GM23338 (cell line): ENCODE data around the gene FBXO30. TPM values are rescaled to one million over a fixed set of nuclear protein-coding genes. Genes with fewer than 3 reads are reported as not detected.
A peak's percentile ranks its signal among the peaks of the same experiment; 100 is the strongest.

Source experiments
- ATAC-seq: fragments of 200-7000 bp; cut with Tn5 transposase; 3 replicates; pipeline ENCODE4 v1.9.1; 2020
- DNase-seq: peaks from one replicate; pipeline ENCODE4 v3.0.0-alpha.2; 2015; ENCODE audit warnings: low spot score
- H2AFZ ChIP-seq: fragments of 200-600 bp; sonication (generic); 2 replicates; pipeline ENCODE4 v1.8.0; 2016; ENCODE audit warnings: antibody characterized with exemption, mild to moderate bottlenecking, moderate library complexity
- H3F3A ChIP-seq: fragments of 200-600 bp; sonication (generic); replicated peaks from 2 replicates; pipeline ENCODE4 v1.8.0; 2017; ENCODE audit warnings: antibody characterized with exemption, mixed run types, low read depth
- H3K27ac ChIP-seq: fragments of 200-600 bp; sonication (generic); 2 replicates; pipeline ENCODE4 v1.6.1; 2016; ENCODE audit warnings: low read depth
- H3K27me3 ChIP-seq: fragments of 200-600 bp; sonication (generic); 2 replicates; pipeline ENCODE4 v1.8.0; 2016; ENCODE audit warnings: mild to moderate bottlenecking, mixed run types, moderate library complexity; ENCODE audit not compliant: insufficient read depth
- H3K36me3 ChIP-seq: fragments of 200-600 bp; sonication (generic); 2 replicates; pipeline ENCODE4 v1.8.0; 2016; ENCODE audit warnings: mild to moderate bottlenecking; ENCODE audit not compliant: insufficient read depth
- H3K4me1 ChIP-seq: fragments of 200-600 bp; sonication (generic); 2 replicates; pipeline ENCODE4 v1.8.0; 2016; ENCODE audit warnings: mild to moderate bottlenecking, moderate library complexity; ENCODE audit not compliant: insufficient read depth
- H3K4me2 ChIP-seq: fragments of 200-600 bp; sonication (generic); 2 replicates; pipeline ENCODE4 v1.7.1; 2017; ENCODE audit warnings: mixed run types
- H3K4me3 ChIP-seq: fragments of 200-600 bp; sonication (generic); 2 replicates; pipeline ENCODE4 v1.6.1; 2016; ENCODE audit warnings: mixed run types
- H3K79me2 ChIP-seq: fragments of 200-600 bp; sonication (generic); replicated peaks from 2 replicates; pipeline ENCODE4 v1.8.0; 2017; ENCODE audit warnings: mild to moderate bottlenecking; ENCODE audit not compliant: insufficient read depth
- H3K9me2 ChIP-seq: fragments of 200-600 bp; sonication (generic); 2 replicates; pipeline ENCODE4 v1.8.0; 2017; ENCODE audit not compliant: insufficient read depth
- H4K20me1 ChIP-seq: fragments of 200-600 bp; sonication (generic); replicated peaks from 2 replicates; pipeline ENCODE4 v1.8.0; 2017; ENCODE audit warnings: mild to moderate bottlenecking; ENCODE audit not compliant: insufficient read depth
- H3K27ac Mint-ChIP-seq: 2 replicates; pipeline ENCODE4 v1.8.0; 2020; ENCODE audit warnings: inconsistent platforms, mild to moderate bottlenecking, moderate library complexity, mixed read lengths
- H3K27me3 Mint-ChIP-seq: 3 replicates; pipeline ENCODE4 v1.8.0; 2022; ENCODE audit warnings: low read depth, mild to moderate bottlenecking, moderate library complexity, mixed read lengths, inconsistent platforms; ENCODE audit not compliant: insufficient read depth, poor library complexity
- H3K36me3 Mint-ChIP-seq: 3 replicates; pipeline ENCODE4 v1.8.0; 2021; ENCODE audit warnings: low read depth, mild to moderate bottlenecking, inconsistent platforms, moderate library complexity, mixed read lengths
- H3K4me1 Mint-ChIP-seq: 3 replicates; pipeline ENCODE4 v1.8.0; 2020; ENCODE audit warnings: mild to moderate bottlenecking, inconsistent platforms, mixed read lengths
- H3K4me3 Mint-ChIP-seq: 3 replicates; pipeline ENCODE4 v1.8.0; 2021; ENCODE audit warnings: moderate library complexity, mild to moderate bottlenecking, inconsistent platforms, mixed read lengths
- H3K9me3 Mint-ChIP-seq: 3 replicates; pipeline ENCODE4 v1.8.0; 2020; ENCODE audit warnings: moderate library complexity, mild to moderate bottlenecking, inconsistent platforms, mixed read lengths
- CTCF ChIP-seq, 2 experiments: fragments of 200-600 bp in 1 of 2; sonication (generic) in 1 of 2; conservative IDR thresholded peaks; 2 replicates each; pipeline versions ENCODE4 v1.5.1 to v1.6.1; 2016 to 2017; ENCODE audit warnings: antibody characterized with exemption in 2 of 2, low read depth in 2 of 2, mild to moderate bottlenecking in 2 of 2, moderate library complexity in 1 of 2
- EZH2 ChIP-seq: fragments of 200-600 bp; sonication (generic); IDR thresholded peaks from one replicate; pipeline ENCODE4 v1.8.0; 2017; ENCODE audit warnings: antibody characterized with exemption, mild to moderate bottlenecking, low read depth; ENCODE audit not compliant: unreplicated experiment
- EZH2phosphoT487 ChIP-seq: fragments of 200-600 bp; sonication (generic); IDR thresholded peaks from one replicate; pipeline ENCODE4 v1.8.1; 2018; ENCODE audit warnings: antibody characterized with exemption; ENCODE audit not compliant: unreplicated experiment
- JUNB ChIP-seq: IDR thresholded peaks from one replicate; pipeline ENCODE4 v1.6.1; 2016; ENCODE audit warnings: antibody characterized with exemption; ENCODE audit not compliant: unreplicated experiment
- NANOG ChIP-seq: IDR thresholded peaks from 2 replicates; pipeline ENCODE4 v1.6.1; 2016; ENCODE audit warnings: antibody characterized with exemption, borderline replicate concordance
- POLR2AphosphoS5 ChIP-seq: IDR thresholded peaks from 2 replicates; pipeline ENCODE4 v1.6.1; 2016; ENCODE audit warnings: antibody characterized with exemption, low read depth
- REST ChIP-seq: IDR thresholded peaks from one replicate; pipeline ENCODE4 v1.6.1; 2018; ENCODE audit warnings: antibody characterized with exemption; ENCODE audit not compliant: unreplicated experiment
- STAT1 ChIP-seq: IDR thresholded peaks from one replicate; pipeline ENCODE4 v1.6.1; 2016; ENCODE audit warnings: antibody characterized with exemption; ENCODE audit not compliant: unreplicated experiment
- ZNF114 ChIP-seq: fragments of 250-450 bp; sonication (Bioruptor Pico); IDR thresholded peaks from 2 replicates; pipeline ENCODE4 v1.5.0; 2020; ENCODE audit warnings: mild to moderate bottlenecking, moderate library complexity
- ZNF331 ChIP-seq: fragments of 250-450 bp; sonication (Bioruptor Pico); IDR thresholded peaks from 2 replicates; pipeline ENCODE4 v1.5.0; 2020; ENCODE audit warnings: low read depth, mild to moderate bottlenecking, moderate library complexity
- ZNF462 ChIP-seq: fragments of 250-450 bp; sonication (Bioruptor Pico); IDR thresholded peaks from 2 replicates; pipeline ENCODE4 v1.5.0; 2020; ENCODE audit warnings: mild to moderate bottlenecking, moderate library complexity
- polyA plus RNA-seq: library from polyadenylated mRNA; unstranded; fragments of >200 nt; fragmentation: Nextera tagmentation; extraction: Ambion mirVana; gene quantifications from 2 replicates; pipeline ENCODE4 v1.2.1, GENCODE V29; 2016
- total RNA-seq: library from RNA; depleted of rRNA; stranded (reverse); fragments of >200 nt; shearing (Covaris generic); gene quantifications from 2 replicates; pipeline ENCODE4 v1.2.3, GENCODE V29; 2014

The FBXO30 gene
- total and polyA plus RNA-seq, 2 experiments from 2014 or later, result 6.5 to 21.3 TPM

GRCh38 chr6:145761584-145761983 is 53.0 kb downstream of the FBXO30 start:
- Histone ChIP-seq H3K79me2 (no peaks in the 10 kb centered on the region), H2AFZ (no peak overlapping the region), H3K27ac (no peak overlapping the region), H3F3A (no peaks in the 10 kb centered on the region), H3K27me3 (no peaks in the 10 kb centered on the region), H3K36me3 (no peaks in the 10 kb centered on the region), H3K4me3 (no peak overlapping the region), H3K4me1 (no peaks in the 10 kb centered on the region), H4K20me1 (no peaks in the 10 kb centered on the region), H3K4me2 (no peak overlapping the region), H3K9me2 (no peaks in the 10 kb centered on the region; the same call in 1 of the 2 replicates)
- Mint-ChIP-seq H3K9me3 (peaks cover 2% of the 10 kb centered on the region), H3K4me3 (no peak overlapping the region), H3K27me3 (no peaks in the 10 kb centered on the region), H3K27ac (no peak overlapping the region), H3K36me3 (no peaks in the 10 kb centered on the region; the same call in 2 of the 3 replicates), H3K4me1 (peaks cover 5% of the 10 kb centered on the region; the same call in 1 of the 3 replicates)
- ATAC-seq (no peak), DNase-seq (no peak)
- TF ChIP-seq EZH2 (no peak), JUNB (no peak), EZH2phosphoT487 (no peak), CTCF (conservative IDR thresholded peaks at IDR 0.05; ENCODE audit: low read depth in 2 of 2) (peak in 1 of 2 experiments; percentile 32; a peak in 2 of 4 replicates), NANOG (no peak)

- no peaks in the 10 kb centered on the region for H4K20me1 ChIP-seq
- Mint-ChIP-seq H3K4me1 (no peaks in the 10 kb centered on the region), H3K36me3 (no peaks in the 10 kb centered on the region), H3K9me3 (no peaks in the 10 kb centered on the region), H3K4me3 (no peak overlapping the region), H3K27ac (no peak overlapping the region), H3K27me3 (no peaks in the 10 kb centered on the region)
- no peak for DNase-seq
- no peak overlapping the region for H2AFZ ChIP-seq
- no peak overlapping the region for H3K27ac ChIP-seq
- no peak for ATAC-seq
- H3K27me3 ChIP-seq, result no peaks in the 10 kb centered on the region
- no peaks in the 10 kb centered on the region for H3K4me1 ChIP-seq
- no peaks in the 10 kb centered on the region for H3K36me3 ChIP-seq
- H3K4me3 ChIP-seq, result no peak overlapping the region
- H3K79me2 ChIP-seq, result no peaks in the 10 kb centered on the region
- no peaks in the 10 kb centered on the region for H3F3A ChIP-seq
- H3K9me2 ChIP-seq, result peaks cover 3% of the 10 kb centered on the region; the same call in 1 of the 2 replicates
- H3K4me2 ChIP-seq, result no peak overlapping the region
- TF ChIP-seq ZNF331 (no peak), EZH2 (no peak), NANOG (no peak), POLR2AphosphoS5 (no peak), ZNF114 (CRISPR knock-in tag) (no peak), ZNF462 (CRISPR knock-in tag) (no peak), EZH2phosphoT487 (no peak), REST (no peak), STAT1 (no peak)
Measured at GRCh38 chr6:145758113-145758512, 56.5 kb downstream of the FBXO30 start.
